ENCODE measurements around the gene ANKRD63. TPM values are rescaled to one million over a fixed set of nuclear protein-coding genes. Genes with fewer than 3 reads are reported as not detected.

ANKRD63 gene
- not detected for total RNA-seq

DNA sequence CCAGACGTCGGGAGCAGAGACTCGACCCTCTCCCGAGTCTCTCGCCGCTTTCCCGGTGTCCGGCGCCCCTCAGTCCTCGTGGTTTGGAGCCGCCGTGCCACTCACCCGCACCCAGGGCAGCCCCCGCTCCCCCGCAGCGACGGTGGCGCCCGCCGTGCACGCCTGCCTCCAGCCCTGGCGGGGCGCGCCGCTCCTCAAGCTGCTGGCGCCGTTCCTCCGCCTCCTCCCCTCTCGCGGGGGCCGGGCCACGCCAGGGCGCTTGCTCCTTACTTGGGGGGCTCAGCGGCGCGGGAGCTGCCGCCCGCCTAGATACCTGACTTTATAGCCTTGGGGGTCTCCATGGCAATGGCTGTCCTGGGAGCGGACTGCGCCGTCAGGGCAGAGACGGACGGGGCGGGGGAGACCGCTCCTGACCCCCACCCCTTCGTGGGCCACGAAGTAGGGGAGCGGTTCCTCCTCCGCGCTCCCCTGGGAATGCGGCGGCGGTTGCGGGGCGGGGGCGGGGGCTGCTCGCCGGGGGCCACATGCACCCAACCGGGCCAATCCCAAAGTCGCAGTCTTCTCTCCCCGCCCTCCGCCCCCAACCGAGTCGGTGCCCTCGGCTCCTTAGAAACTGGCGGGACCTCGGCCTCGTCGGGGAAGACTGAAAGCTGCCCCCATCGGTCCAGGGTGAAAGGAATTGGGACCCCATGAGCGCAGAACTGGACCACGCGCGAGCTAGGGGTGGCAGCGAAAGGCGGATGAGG is at the start of gene ANKRD63:
Gene ANKRD63 (minus strand): TSS at position 196 of the 746 bp plus-strand sequence. CDS start 478 bp downstream, outside the sequence.
- H3K36me3 ChIP-seq: no peaks in the 10 kb centered on the region
- no peak within 1 kb of the TSS for H3K27ac ChIP-seq (replicated peaks in 1 of 4)
- H3K4me3 ChIP-seq: peak within 1 kb of the TSS; percentile 53 to 59 (median 54)
- no peak for DNase-seq (ENCODE audit: extremely low spot score)
- no peaks in the 10 kb centered on the region for H3K9me3 ChIP-seq
- 5% methylated on average over 20 of the region's 76 CpGs for WGBS
- peaks cover 26 to 73% (median 43%) of the 10 kb centered on the region in 4 donors for H3K27me3 ChIP-seq
- peaks cover 33 to 38% (median 37%) of the 10 kb centered on the region in 4 donors for H3K4me1 ChIP-seq
- intact Hi-C loops (cut with DNase I): loop anchor here (5.0 kb wide), 1 partner anchor 34 kb away; no protein-coding TSS in a partner anchor
- TF ChIP-seq POLR2A (IDR thresholded peaks at IDR 0.05; ENCODE audit: low read depth): no peak
- TF ChIP-seq POLR2AphosphoS5 (IDR thresholded peaks at IDR 0.05): no peak
- TF ChIP-seq CTCF (IDR thresholded peaks at IDR 0.05): no peak
- TF ChIP-seq EP300 (IDR thresholded peaks at IDR 0.05): no peak

DNA sequence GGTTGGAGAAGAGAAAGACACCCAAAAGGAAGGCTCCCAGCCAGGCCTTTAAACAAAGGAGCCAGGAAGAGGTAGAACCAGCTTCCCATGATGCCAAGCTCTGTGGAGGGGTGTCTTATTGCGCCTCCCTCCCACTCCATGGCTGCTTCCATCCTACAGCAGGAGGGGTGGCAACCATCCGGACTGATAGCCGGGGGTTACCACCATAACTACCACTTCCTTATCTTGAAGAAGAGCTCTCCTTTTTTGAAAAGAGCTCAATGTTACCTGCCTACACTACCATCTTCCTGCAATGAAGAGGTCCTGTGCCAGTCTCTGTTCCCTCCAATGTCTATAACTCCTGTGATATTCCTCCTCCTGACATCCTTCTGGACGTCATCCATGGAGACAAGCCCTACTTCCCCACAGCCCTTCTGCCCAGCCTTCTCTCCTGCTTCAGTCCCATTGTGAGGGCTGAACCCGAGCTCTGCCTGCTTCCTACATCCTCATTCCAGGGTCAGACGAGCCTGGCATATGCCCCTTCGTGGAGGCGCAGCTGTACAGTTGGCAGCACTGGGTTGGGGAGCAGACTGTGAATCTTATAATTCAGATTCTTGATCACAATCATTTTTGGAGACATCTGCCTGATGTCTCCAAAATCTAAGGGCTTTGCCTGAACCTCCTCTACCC is 49.4 kb upstream of the ANKRD63 start:
- H3K4me3 ChIP-seq: no peak overlapping the region
- H3K9me3 ChIP-seq: no peaks in the 10 kb centered on the region
- H3K36me3 ChIP-seq: peaks cover 8 to 26% (median 24%) of the 10 kb centered on the region in 4 donors
- intact Hi-C loops (cut with DNase I): no loop called here
- peak overlapping the region; percentile 96 to 98 (median 98) for H3K27ac ChIP-seq (replicated peaks in 1 of 4)
- no peaks in the 10 kb centered on the region for H3K27me3 ChIP-seq
- H3K4me1 ChIP-seq: peaks cover 85 to 100% (median 99%) of the 10 kb centered on the region in 4 donors
- TF ChIP-seq CTCF (IDR thresholded peaks at IDR 0.05) (no peak), EP300 (IDR thresholded peaks at IDR 0.05) (no peak), POLR2A (IDR thresholded peaks at IDR 0.05; ENCODE audit: low read depth) (no peak), POLR2AphosphoS5 (IDR thresholded peaks at IDR 0.05) (no peak)
- no peak for DNase-seq (ENCODE audit: extremely low spot score)
- WGBS: 73% methylated on average over 8 of the region's 8 CpGs

GRCh38 chr15:40331637-40332036 is 48.8 kb upstream of the ANKRD63 start:
- TF ChIP-seq POLR2A (IDR thresholded peaks at IDR 0.05; ENCODE audit: low read depth) (no peak), POLR2AphosphoS5 (IDR thresholded peaks at IDR 0.05) (peak in 1 of 2 donors; percentile 31), EP300 (IDR thresholded peaks at IDR 0.05) (no peak), CTCF (IDR thresholded peaks at IDR 0.05) (no peak)
- peak overlapping the region; percentile 96 to 98 (median 98) for H3K27ac ChIP-seq (replicated peaks in 1 of 4)
- H3K4me1 ChIP-seq: peaks cover 87 to 100% (median 99%) of the 10 kb centered on the region in 4 donors
- intact Hi-C loops (cut with DNase I): no loop called here
- no peak for DNase-seq (ENCODE audit: extremely low spot score)
- no peaks in the 10 kb centered on the region for H3K9me3 ChIP-seq
- H3K4me3 ChIP-seq: no peak overlapping the region
- WGBS: 97% methylated on average over 3 of the region's 7 CpGs
- no peaks in the 10 kb centered on the region for H3K27me3 ChIP-seq
- H3K36me3 ChIP-seq: peaks cover 8 to 23% (median 18%) of the 10 kb centered on the region in 4 donors

- H3K27me3 ChIP-seq: no peaks in the 10 kb centered on the region
- DNase-seq (ENCODE audit: extremely low spot score): no peak
- TF ChIP-seq EP300 (IDR thresholded peaks at IDR 0.05) (no peak), CTCF (IDR thresholded peaks at IDR 0.05) (no peak), POLR2A (IDR thresholded peaks at IDR 0.05; ENCODE audit: low read depth) (no peak), POLR2AphosphoS5 (IDR thresholded peaks at IDR 0.05) (no peak)
- peaks cover 7 to 18% (median 12%) of the 10 kb centered on the region in 4 donors for H3K36me3 ChIP-seq
- 89% methylated on average over 7 of the region's 7 CpGs for WGBS
- intact Hi-C loops (cut with DNase I): no loop called here
- peaks cover 87 to 100% (median 99%) of the 10 kb centered on the region in 4 donors for H3K4me1 ChIP-seq
- peak overlapping the region; percentile 96 to 98 (median 98) for H3K27ac ChIP-seq (replicated peaks in 1 of 4)
- H3K9me3 ChIP-seq: no peaks in the 10 kb centered on the region
- H3K4me3 ChIP-seq: no peak overlapping the region
Observed at GRCh38 chr15:40331026-40331425, 48.2 kb upstream of the ANKRD63 start.

All from esophagus muscularis mucosa (tissue), 4 donors.